Pulmonary artery endothelial cell (primary cell): Measurements from ENCODE around the gene TSC2. TPM values are rescaled to one million over a fixed set of nuclear protein-coding genes. Genes with fewer than 3 reads are reported as not detected.
"Not testable (repeated sequence)": the region's sequence is repeated elsewhere in the genome, so short reads cannot be mapped to it uniquely, and the experiment has no call there.

ENCODE experiments used
- DNase-seq: peaks from one replicate; pipeline ENCODE4 v3.0.0-alpha.2; 2011; ENCODE audit warnings: low read depth, low spot score
- total RNA-seq: library from RNA; depleted of rRNA; stranded (reverse); fragments of >200 nt; gene quantifications from 2 replicates; pipeline ENCODE4 v1.2.3, GENCODE V29; 2014

Gene TSC2
- total RNA-seq, 1 donor from 2014 or later, result 35.1 TPM

DNA sequence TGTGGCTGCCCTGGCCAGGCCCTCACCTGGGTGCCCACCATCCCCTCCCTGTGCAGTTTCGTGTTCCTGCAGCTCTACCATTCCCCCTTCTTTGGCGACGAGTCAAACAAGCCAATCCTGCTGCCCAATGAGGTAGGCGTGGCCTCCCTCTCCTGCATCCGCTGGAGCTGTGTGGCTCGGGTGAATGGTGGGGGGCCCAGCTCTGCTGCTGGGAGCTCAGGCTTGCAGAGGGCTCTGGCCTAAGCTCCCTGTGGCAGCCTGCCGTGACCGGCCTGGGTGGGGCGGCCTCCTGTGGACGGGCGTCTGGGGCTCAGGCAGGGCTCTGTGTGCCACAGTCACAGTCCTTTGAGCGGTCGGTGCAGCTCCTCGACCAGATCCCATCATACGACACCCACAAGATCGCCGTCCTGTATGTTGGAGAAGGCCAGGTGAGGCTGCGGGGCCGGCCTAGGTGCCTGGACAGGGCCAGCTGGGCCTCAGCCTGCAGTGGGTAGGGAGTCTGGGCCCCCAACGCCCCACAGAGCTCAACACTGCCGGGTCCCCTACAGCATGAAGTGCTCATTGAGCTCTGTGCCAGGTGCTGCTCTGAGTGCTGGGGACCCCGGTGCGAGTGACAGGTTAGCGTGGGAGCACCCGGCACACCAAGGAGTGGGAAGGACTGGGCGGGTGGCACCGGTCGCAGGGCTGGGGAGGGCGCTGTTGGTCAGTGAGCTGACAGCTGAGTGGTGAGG, 37.3 kb downstream of the TSC2 start:
- no peak for DNase-seq

DNA sequence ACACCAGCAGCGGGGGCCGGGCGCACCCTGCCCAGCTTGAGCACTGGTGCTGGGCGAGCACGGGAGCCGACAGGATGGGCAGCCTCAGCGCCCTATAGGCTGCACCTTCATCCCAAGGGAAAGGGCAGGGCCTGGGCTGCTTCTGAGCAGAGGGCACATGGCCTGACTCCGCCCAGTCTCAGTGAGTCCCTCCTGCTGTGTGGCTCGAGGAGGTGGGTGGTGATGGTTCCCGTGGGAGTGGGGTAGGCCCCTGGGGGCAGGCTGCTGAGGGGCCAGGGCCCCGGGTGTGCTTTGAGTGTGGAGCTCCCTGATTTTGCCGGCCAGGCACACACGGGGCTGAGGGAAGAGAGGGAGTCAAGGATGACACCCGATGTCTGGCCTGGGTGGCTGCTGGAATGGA, 37.9 kb downstream of the TSC2 start:
- DNase-seq, result no peak

DNA sequence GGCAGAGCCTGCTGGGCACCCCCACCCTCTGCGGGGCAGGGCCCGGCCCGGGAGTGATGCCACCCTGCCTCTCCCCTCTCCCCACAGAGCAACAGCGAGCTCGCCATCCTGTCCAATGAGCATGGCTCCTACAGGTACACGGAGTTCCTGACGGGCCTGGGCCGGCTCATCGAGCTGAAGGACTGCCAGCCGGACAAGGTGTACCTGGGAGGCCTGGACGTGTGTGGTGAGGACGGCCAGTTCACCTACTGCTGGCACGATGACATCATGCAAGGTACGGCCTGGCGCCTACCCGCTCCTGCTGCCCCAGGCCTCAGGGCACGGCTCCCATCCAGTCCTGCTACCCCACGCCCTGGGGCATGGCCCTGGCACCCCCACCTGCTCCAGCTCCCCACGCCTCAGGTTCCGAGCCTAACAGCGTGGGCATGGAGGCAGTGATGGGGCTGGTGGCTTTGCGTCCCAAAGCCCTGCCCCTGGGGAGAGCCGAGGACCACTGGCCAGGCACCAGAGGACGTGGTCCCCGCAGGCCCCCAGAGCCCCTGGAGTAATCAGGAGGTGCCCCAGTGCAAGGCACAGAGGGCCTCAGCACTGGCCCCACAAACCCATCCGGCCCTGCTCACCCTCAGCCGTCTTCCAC, 38.4 kb downstream of the TSC2 start:
- no peak for DNase-seq

DNA sequence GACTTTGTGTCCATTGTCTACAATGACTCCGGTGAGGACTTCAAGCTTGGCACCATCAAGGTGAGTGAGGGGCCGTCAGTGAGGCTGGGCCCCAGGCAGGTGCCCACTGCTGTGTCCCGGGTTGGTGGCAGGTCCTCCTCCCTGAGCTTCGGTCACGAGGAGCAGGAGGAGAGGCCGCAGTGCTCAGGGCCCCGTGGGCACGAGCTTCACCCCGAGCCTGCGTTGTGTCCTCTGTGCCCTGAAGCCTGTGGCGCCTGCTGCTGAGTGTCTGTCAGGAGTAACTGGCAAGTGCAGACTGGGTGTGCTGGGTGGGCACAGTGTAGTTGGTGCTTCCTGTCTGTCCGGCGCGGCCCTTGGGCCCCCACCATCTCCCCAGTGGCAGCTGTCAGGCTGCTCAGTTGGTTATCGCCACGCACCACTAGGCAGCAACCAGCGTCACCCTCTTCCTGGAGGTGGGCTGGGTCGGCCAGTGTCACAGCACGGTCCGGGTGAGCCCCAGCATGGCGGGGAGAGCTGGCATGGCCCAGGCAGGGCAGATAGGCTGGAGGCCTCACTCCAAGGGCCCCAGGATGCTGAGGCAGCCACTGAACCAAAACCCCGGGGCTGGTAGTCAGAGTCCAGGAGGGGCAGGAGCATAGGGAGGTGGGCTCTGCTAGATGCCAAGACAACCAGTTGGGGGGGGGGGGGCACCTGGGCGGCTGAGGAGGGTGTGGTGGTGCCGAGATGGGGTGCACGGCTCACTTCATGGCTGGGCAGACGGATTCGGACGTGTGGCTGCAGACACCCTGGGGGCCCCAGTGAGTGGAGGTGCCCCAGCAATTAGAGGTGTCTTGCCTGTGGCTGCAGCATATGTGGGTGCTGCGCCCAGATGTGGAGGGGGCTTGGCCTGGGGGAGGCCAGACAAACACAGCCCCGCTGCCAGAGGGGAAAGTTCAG, 39.3 kb downstream of the TSC2 start:
- DNase-seq, result no peak

DNA sequence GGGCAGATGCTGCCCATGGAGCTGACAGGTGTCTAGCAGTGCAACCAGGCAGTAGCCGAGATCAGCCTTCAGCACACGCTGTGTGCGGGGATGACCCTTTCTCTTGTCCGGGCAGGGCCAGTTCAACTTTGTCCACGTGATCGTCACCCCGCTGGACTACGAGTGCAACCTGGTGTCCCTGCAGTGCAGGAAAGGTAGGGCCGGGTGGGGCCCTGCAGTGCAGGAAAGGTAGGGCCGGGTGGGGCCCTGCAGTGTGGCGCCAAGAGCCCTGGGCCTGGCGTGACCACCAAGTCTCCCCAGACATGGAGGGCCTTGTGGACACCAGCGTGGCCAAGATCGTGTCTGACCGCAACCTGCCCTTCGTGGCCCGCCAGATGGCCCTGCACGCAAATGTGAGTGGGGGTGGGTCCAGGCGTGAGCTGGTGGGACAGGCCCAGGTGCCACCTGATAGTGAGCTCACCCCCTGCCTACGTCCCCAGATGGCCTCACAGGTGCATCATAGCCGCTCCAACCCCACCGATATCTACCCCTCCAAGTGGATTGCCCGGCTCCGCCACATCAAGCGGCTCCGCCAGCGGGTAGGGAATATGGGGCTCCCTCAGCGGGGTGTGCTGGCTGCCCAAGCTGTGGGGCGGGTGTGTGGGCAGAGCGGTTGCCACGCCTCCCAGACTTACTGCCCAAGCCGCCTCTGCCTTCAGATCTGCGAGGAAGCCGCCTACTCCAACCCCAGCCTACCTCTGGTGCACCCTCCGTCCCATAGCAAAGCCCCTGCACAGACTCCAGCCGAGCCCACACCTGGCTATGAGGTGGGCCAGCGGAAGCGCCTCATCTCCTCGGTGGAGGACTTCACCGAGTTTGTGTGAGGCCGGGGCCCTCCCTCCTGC, 40.2 kb downstream of the TSC2 start:
- DNase-seq, result no peak

DNA sequence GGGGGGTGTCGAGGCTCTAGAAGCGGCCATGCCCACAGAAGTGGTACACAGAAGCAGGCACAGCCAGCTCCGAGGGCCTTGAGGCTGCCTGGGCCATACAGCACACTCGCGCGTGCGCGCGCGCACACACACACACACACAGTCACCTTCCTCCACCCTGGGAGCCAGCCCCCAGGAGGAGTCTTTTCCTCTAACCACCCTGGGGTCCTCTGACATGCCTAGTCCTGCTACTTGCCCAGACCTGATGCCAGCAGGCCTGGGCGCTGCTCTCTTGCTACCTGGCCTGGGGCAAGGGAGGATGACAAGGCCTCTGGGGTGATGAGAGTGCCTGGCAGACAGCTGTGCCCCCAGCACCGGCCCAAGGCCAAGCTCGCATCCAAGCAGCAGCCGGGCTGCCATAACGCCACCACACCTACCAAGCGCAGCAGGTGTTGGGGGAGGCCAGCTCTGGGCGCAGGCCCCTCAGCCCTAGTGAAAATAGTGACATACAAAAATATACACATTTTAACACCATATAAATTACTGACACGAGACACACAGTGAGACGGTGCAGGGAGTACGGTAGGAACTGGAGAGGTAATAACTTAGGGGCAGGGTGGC, 41.1 kb downstream of the TSC2 start:
- DNase-seq, result no peak

DNA sequence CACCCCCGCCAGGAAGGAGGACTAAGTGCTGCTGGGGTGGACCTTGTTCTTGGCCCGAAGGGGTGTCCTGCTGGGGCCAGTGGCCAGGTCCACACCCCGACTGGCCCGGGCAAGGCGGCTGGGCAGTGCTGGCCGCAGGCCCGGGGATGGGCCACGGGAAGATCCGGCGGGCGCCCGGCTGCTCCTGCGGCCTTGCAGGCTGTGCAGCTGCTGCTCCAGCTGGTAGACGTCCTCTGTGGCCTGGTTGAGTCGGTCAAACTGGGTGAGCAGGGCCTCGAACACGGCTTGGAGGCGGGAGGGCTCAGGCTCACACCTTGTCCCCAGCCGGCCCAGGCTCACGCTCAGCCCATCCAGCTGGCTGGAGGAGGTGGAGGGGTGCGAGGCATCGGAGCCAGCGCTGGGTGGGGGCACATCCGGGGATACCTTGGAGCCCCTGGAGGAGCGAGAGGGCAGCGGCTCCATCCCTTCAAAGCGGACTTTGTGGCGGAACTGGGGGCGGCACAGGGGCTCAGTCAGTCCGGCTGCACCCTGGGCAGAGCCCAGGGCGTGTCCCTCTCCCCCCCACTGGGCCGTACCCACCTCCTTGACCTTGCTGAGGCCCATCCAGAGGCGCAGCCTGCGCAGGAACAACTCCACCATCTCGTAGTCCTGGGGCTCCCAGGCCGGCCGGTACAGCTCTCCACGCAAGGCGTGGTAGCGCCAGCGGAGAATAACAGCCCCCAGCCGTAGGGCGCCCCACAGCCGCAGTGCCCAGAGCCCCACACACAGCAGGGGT, 42.1 kb downstream of the TSC2 start:
- DNase-seq, result no peak

DNA sequence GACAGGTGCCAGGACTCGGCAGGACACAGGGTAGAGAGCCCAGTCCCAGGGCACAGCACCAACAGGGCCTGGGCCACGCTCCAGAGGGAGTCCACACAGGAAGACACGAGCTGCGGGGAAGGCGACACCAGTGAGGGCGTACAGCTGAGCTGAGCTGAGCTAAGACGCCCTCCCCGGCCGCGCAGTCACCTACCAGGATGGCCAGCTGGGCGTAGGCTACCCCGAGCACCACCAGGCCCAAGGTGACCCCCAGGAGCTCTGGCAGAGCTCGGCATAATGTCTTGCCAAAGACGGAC, 42.6 kb downstream of the TSC2 start:
- no peak for DNase-seq

DNA sequence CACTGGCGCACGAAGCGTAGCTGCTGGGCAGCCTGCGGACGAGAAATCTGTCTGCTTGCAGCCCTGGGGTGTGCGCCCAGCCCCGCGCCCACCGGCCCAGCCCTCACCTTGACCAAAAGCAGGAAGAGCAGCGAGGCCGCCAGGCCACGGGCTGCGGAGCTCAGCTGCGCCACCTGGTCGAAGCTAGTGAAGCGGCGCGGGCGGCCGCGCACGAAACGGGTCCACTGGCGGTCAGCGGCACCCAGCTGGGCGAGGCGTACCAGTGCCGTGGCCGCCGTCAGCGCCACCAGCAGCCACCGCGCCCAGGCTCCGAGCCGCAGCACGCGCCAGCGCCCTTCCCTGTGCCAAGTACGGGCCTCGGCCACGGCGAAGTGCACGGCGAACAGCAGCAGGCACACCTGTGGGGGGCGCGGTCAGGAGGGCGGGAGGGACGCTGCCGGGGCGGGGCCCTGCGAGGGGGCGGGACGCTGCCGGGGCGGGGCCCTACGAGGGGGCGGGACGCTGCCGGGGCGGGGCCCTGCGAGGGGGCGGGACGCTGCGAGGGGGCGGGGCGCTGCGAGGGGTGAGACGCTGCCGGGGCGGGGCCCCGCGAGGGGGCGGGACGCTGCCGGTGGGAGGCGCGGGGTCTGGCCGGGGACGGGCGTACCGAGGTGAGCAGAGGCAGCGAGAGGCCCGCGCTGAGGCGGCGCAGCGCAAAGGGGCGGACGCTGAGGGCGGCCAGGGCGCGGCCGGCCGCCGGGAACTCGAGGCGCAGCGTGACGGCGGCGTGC, 43.2 kb downstream of the TSC2 start:
- no peak for DNase-seq

DNA sequence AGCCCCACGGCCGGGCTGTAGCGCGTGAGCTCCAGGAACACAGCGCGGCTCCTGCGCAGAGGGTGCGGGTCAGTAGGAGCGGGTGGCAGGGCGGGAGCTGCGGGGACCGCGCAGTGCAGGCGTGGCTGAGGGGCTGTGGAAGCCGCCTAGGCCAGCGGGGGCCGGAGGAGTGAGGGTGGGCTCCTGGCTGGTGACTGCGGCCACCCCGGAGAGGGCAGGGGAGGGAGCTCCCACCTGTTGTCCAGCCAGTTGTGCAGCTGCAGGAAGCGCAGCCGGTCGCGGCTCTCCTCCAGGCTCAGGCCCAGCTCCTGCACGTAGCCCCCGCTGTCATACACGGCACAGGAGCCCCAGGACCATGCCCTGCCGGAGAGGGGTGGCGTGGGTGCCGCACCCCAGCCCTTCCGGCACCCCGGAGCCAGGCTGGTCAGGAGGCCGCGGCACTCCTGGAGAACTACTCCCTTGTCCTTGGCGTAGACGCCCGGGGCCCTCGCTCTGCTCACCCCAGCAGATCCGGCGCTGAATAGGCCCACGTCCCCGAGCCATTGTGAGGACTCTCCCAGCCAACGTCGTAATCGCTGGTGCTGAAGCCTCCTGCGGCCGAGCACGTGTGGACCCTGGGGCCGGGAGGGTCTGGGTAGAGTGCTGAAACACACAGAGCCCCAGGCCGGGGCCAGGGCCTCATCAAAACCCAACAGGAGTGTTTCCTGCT, 43.9 kb downstream of the TSC2 start:
- no peak for DNase-seq

DNA sequence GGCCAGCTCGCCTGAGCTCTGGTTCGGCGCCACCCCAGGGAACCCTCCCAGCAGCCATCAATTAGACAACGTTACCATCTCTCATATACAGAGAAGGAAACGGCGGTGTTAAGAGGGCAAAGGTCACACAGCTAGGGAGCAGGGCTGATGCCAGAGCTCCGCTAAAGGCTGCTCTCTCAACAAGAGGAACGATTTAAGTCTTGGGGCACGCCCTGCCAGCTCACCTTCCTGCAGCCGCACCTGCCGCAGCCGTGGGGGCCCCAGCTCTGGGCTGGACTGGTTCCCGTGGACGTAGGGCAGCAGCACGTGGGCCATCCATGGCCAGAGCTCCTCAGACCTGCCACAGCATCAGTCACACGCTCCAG, 44.5 kb downstream of the TSC2 start:
- no peak for DNase-seq

DNA sequence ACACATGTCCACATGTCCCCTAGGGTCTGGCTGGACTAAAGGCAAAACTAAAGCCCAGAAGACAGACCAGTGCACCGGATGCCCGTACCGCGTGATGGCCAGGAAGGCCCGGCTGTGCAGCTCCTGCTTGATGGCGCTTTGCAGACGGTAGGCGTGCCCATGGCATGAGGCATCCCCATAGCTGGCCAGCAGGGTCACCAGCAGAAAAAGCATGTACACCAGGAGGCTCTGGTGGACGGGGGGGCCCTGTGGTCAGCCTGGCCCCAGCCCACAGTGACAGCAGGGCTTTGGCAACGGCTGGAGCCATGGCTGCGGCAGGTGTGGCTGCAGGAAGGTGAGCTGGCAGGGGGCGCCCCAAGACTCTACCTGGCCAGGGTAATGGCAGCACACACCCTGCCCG, 45.1 kb downstream of the TSC2 start:
- DNase-seq, result no peak

DNA sequence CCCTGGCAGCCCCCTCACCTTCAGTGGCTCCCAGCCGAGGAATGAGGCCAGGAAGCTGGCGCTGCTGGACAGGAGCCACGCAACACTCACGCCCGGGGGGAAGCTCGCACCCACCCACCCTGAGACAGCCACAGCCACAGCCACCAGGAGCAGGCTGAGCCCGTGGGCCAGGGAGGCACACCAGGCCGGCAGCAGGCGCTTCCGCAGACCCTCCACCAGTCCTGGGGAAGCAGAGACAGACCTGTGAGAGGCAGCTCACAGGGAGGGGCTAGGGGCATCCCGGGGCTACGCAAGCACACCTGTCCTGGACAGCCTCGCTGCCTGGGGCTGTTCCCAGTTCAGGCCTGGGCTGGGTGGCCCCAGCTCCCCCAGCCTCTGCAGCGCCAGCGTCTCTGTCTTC, 46.0 kb downstream of the TSC2 start:
- DNase-seq, result no peak

DNA sequence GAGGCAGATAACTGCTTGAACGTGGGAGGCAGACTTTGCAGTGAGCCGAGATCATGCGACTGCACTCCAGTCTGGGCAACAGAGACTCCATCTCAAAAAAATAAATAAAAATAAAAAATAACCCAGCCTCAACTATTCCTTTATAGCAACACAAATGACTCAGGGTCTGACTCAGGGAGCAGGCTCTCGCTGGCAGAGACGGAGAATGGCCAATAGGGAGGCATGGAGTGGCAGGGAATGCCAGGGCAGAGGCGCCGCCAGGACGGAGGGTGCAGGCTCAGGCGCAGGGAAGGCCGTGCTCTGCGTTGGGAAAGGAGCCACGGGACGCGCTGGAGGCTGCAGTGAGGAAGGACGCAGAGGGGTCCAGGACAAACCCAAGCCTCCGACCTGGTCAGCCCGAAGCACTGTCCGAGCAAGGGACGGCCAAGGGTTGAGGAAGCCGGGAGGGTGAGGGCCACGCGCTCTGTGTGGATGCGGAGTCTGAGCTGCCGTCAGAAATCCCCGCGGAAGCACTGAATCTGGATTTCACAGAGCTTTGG, 47.6 kb downstream of the TSC2 start:
- no peak for DNase-seq

DNA sequence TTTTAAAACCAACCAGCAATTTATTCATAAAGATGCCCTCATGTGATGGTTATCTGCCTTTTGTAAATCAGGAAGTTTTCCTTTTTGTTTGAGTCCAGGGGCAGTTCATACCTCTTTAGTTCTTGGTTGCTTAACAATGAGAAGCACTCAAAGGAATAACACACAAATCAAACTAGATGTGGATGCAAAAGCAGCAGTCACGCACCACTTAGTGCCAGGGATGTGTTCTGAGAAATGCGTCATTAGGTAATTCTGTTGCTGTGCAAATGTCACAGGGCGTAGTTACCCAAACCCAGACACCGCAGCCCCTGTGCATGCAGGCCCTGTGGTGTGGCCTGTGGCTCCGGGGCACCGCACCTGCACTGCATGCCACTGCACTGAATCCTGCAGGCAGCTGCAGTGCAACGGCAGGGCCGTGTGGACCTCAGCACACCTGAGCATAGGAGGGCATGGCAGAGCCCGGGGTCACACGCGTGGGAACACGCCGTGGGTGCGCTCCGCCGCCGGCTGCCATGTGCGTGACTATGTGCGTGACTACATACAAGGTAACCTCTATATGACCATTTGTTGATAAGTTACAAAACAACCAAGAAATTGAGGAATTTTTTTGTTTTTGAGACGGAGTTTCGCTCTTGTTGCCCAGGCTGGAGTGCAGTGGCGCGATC, 48.3 kb downstream of the TSC2 start:
- DNase-seq, result no peak

DNA sequence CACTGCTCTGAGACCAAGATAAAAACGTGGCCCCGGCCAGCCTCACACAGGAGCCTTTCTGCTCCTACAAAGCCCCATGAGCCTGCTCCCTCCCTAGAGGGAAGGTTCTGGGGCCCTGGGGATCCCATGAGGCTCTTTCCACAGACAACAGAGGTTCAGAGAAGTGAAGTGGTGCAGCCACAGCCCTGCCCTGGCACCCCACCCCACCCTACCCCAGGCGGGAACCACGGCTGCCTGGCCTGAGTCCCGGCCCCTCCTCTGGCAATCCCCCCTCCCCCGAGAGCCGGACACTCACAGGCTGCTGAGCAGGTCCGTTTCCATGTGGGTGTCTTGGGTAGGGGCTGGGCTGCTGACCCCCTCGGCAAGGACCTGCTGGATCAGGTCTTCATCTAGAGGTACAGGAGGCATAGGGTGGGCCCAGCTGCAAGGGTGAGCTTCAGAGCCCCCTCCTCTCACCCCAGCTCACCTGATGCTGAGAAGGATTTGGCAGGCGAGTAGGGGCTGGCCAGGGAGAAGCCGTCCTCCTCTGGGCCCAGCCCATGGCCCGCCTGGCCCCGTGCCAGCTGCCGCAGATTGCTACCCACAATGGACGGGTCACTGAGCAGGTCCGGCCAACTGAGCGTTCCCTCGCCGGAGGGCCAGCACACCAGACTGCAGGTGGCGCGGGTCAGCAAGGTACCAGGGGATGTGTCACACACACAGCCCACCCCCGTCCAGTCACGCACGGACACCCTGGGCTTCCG, 49.2 kb downstream of the TSC2 start:
- no peak for DNase-seq

DNA sequence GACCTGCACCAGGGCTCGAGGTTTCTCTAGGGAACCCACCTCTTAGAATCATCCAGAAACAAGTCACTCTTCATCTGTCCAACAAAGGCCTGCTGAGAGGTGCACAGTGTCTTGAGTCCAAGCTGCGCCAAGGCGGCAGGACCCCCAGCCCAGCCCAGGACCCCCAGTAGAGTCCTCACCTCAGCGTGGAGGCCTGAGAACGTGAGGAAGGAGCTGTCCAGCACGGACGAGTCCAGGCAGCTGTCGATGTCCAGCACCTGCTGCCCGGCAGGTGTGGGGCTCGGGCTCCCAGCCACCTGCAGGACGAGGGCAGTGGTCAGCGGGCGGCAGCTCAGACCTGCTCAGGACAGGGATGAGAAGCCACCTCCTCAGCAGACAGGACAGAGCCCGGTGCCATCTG, 49.9 kb downstream of the TSC2 start:
- DNase-seq, result not testable (repeated sequence)
